NCI-H1417 (cell line): Measurements from ENCODE around the gene GABBR1.

Experiments
- DNase-seq, 3 experiments: peaks; one replicate each; lab custom pipeline; 2025; lab: John Stamatoyannopoulos, UW

The GABBR1 gene

DNA sequence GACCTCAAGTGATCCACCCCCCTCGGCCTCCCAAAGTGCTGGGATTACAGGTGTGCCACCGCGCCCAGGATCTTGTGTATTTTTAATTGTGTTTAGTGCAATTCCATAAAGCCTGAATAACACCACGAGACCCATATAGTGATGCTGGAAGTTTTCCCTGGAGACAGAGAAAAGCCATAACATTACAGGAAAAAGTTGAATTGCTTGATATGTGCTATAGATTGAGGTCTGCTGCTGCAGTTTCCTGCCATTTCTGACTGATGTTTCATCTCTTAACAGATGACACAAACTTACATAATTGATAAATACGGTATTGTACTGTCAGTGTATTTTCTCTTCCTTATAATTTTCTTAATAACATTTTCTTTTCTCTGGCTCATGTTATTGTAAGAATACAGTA, 66.1 kb downstream of the GABBR1 start:
- DNase-seq, result no peak

DNA sequence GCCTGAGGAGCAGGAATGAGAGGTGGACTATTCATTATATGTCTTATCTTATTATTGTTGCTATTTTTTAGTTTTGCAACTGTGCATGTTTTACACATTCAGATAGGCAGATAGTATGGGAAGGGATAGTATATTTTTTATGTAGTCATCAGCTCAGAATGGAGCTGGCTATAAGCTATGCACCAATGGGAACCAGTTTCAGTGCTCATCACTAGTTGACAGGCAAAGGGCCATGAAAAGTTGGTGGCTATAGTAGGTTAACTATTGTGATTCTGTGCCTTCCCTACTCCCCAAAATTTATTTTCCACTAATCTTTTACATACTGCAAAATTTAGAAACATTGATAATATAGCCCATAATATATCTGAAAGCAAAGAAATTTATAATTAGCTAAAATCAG, 68.1 kb downstream of the GABBR1 start:
- DNase-seq, result no peak

- no peak for DNase-seq
These were observed 69.5 kb downstream of the GABBR1 start for GRCh38 chr6:29563435-29563965.

- DNase-seq, result no peak
These were observed 71.3 kb downstream of the GABBR1 start for GRCh38 chr6:29561606-29562181.

- DNase-seq, result no peak
These were observed 71.9 kb downstream of the GABBR1 start for GRCh38 chr6:29561091-29561490.

- DNase-seq, result no peak
These were observed 73.3 kb downstream of the GABBR1 start, which contains the start of gene UBD for GRCh38 chr6:29559524-29560287. UBD (minus strand) TSS chr6:29559732; CDS start chr6:29559701, 31 bp downstream.

DNA sequence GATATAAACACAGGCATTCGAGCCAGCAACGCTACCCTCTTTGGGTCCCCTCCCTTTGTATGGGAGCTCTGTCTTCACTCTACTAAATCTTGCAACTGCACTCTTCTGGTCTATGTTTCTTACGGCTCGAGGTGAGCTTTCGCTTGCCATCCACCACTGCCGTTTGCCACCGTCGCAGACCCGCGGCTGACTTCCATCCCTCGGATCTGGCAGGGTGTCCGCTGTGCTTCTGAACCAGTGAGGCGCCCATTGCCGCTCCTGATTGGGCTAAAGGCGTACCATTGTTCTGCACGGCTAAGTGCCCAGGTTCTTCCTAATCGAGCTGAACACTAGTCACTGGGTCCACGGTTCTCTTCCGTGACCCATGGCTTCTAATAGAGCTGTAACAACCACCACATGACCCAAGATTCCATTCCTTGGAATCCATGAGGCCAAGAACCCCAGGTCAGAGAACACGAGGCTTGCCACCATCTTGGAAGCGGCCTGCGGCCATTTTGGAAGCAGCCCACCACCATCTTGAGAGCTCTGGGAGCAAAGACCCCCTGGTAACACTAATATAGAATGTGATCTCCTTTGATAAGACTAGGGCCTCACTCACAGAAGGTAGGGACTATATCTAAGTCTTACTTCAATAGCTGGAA, 74.4 kb downstream of the GABBR1 start:
- no peak for DNase-seq

DNA sequence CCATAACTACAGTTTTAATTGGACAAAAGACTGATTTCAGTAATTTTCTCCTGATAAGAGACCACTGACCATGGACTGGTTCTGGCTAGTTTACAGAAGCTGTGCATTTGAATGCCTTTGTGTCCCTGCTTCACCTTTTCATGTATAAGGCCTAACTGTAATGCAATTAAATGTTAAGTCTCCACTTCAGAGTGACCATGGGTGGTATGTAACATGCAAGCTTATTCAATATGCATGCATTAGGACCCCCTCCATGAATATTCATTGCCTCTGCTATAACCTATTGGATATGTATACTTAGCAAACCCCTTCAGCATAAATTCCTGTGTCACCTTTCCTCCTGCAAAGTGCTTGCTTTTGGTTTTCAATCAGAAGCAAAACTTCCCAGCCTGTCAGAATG, 75.7 kb downstream of the GABBR1 start:
- DNase-seq, result no peak

GRCh38 chr6:29554764-29555163, 78.2 kb downstream of the GABBR1 start:
- no peak for DNase-seq

- no peak for DNase-seq
These were observed 79.5 kb downstream of the GABBR1 start for GRCh38 chr6:29553268-29554057.

DNA sequence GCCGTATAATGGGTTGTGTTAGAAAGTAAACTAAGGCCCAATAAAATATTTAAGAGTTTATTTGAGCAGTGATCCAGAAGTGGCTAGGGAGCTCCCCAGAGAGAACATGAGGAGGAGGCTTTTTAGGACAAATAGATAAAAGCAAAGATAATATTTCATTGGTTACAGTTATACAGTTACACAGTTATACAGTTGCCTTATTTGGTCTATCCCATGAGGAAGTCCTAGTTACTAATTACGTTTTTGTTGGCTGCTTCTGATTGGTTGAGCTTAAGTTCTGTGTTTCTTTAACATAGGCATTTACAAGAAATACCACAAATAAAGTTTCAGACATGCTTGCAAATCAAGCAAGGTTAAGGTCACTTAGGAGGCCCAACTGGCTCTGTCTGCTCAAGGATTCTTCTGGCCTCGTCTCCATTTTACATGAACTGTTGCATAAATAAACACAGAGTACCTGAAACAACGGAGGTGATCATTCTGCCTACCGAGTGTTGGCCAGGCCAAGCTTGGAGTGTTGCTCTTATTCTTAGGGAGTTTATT, 80.4 kb downstream of the GABBR1 start:
- no peak for DNase-seq

DNA sequence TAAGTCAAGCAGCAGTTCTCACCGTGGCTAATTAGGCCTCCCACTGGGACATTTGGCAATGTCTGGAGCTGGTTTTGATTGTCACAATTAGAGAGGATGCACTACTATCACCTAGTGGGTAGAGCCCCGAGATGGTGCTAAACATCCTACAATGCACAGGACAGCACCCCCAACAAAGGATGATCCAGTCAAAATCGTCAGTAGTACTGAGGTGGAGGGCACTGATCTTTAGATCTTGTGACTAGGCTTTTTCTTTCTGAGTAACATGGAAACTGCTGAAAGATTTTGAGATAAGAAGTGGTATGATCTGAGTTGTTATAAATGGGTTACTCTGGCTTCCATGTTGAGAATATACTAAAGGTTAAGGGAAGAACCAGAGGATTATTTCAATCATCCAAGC, 85.4 kb downstream of the GABBR1 start:
- DNase-seq, result peak in 1 of 3 experiments; percentile 5

DNA sequence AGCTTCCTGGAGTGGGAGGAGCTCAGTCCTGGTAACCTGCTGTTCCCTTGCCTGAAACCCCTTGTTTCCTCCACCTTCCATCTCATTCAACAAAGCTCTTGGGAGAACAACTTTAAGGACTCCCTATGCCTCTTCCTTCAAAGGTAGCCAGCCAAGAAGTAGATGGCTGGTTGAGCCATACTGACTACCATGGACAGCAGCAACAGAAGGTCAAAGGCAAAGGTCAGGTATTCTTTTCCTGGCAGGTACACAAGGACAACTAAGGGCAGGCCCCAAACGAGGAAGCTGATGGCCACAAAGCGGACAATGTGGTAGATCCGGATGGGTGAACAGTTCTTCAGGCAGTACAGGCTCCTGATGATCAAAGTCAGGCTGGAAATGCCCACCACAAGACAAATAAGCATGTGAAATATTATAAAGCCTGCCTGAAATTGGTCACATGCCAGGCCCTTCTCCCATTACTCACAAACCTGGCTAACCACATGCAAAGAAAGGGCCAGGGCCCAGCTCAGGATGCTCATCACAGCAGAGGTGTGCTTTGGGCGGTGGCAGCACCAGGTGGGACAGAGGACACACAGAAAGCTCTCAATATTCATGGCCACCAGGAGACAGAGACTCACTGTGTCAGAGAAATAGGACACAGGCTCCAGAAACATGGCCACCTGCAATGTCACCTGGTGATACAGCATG, 95.1 kb downstream of the GABBR1 start:
- DNase-seq, result no peak

- DNase-seq, result no peak
These were observed 100.5 kb downstream of the GABBR1 start for GRCh38 chr6:29532320-29532951.

DNA sequence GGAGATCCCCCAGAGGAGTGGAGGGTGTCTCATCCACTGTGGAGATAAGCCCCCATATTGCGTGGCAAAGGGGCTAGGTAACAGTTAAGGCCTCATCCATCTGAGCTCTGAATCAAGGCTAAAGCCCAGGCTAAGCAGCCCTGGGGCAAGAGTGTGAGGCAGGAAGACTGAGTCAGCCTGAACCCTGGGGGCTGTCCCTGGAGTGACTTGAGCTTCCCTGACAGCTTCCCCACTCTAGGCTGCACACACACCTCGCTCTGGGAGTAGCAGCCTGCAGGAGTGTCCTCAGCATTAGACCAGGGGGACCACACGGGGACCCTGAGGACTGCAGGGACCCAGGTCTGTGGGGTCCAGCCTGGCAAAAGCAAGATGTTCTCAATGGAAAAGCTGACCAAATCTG, 101.3 kb downstream of the GABBR1 start:
- no peak for DNase-seq

- no peak for DNase-seq
These were observed 102.2 kb downstream of the GABBR1 start for GRCh38 chr6:29530671-29531310.

- DNase-seq, result no peak
These were observed 103.0 kb downstream of the GABBR1 start for GRCh38 chr6:29529956-29530355.

- no peak for DNase-seq
These were observed 103.9 kb downstream of the GABBR1 start for GRCh38 chr6:29528988-29529560.

DNA sequence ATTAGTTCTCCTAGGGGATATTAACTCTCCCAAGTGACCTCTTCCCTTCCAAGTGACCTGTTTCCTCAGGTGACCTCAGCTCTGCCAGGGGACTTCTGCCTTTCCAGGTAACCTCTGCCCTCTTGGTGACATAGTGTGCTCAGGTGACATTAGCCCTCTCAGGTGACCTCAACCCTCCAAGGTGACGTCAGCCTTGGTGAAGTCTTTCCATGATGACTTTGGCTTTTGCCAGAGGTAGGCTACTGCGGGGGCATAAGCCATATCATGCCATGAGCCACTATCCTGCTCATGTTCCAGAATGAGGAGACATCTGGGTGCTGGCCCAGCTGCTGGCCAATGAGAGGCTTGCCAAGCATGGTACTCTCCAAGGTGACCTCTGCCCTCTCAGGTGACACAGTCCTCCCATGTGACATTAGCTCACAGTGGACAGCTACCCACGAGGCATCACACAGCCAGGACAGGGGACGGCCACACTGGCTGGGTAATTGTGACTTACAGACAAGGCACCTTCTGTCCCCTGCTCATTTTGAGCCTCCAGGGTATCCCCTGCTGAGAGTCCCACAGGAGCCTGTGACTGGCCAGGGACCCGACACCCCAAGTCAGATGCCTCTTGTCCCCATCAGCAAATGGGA, 104.6 kb downstream of the GABBR1 start:
- no peak for DNase-seq
